Spleen (tissue), 11 donors: ENCODE results near the gene KCNJ8. TPM values are rescaled to one million over a fixed set of nuclear protein-coding genes. Genes with fewer than 3 reads are reported as not detected.

ENCODE experiments used
- DNase-seq: peaks from one replicate; pipeline ENCODE4 v3.0.0-alpha.2; 2020
- H3K27ac ChIP-seq, 8 donors: fragments of 200-600 bp; sonication (generic) in 7 of 8; 1 replicate in 4 of 8; 2 replicates in 4 of 8; pipeline versions ENCODE4 v1.5.0 to v1.8.0; 2016 to 2021; ENCODE audit warnings: inconsistent platforms in 4 of 8, mild to moderate bottlenecking in 4 of 8, moderate library complexity in 1 of 8
- H3K27me3 ChIP-seq, 7 donors: fragments of 200-600 bp; sonication (generic) in 6 of 7; replicated peaks in 1 of 7; 1 replicate in 4 of 7; 2 replicates in 3 of 7; pipeline versions ENCODE4 v1.5.0 to v1.8.0; 2016 to 2021; ENCODE audit warnings: inconsistent platforms in 3 of 7, mild to moderate bottlenecking in 1 of 7
- H3K36me3 ChIP-seq, 6 donors: fragments of 200-600 bp; sonication (generic) in 5 of 6; 1 replicate in 4 of 6; 2 replicates in 2 of 6; pipeline versions ENCODE4 v1.5.0 to v1.8.0; 2016 to 2021; ENCODE audit warnings: inconsistent platforms in 2 of 6
- H3K4me1 ChIP-seq, 6 donors: fragments of 200-600 bp; sonication (generic) in 5 of 6; 1 replicate in 3 of 6; 2 replicates in 3 of 6; pipeline versions ENCODE4 v1.5.0 to v1.8.0; 2016 to 2021; ENCODE audit warnings: inconsistent platforms in 3 of 6
- H3K4me3 ChIP-seq, 8 donors: fragments of 200-600 bp; sonication (generic) in 7 of 8; 1 replicate in 4 of 8; 2 replicates in 4 of 8; pipeline versions ENCODE4 v1.5.0 to v1.8.0; 2016 to 2021; ENCODE audit warnings: inconsistent platforms in 4 of 8, mild to moderate bottlenecking in 4 of 8, moderate library complexity in 2 of 8
- H3K9me3 ChIP-seq, 8 donors: fragments of 200-600 bp; sonication (generic) in 7 of 8; 1 replicate in 4 of 8; 2 replicates in 4 of 8; pipeline versions ENCODE4 v1.5.0 to v1.8.0; 2016 to 2021; ENCODE audit warnings: inconsistent platforms in 4 of 8
- CTCF ChIP-seq, 11 experiments: fragments of 200-600 bp in 7 of 11; fragments of 450-650 bp in 4 of 11; sonication (generic) in 4 of 11; IDR thresholded peaks in 8 of 11; conservative IDR thresholded peaks in 3 of 11; 1 replicate in 7 of 11; 2 replicates in 4 of 11; pipeline versions ENCODE4 v1.4.0 to v1.8.0; 2016 to 2021; ENCODE audit warnings: antibody characterized with exemption in 11 of 11, inconsistent platforms in 4 of 11, mild to moderate bottlenecking in 1 of 11
- POLR2A ChIP-seq, 3 donors: fragments of 450-650 bp; IDR thresholded peaks; one replicate each; pipeline ENCODE4 v1.5.1; 2017; ENCODE audit warnings: antibody characterized with exemption in 3 of 3, mild to moderate bottlenecking in 1 of 3
- POLR2AphosphoS5 ChIP-seq, 3 donors: sonication (generic); formaldehyde crosslinking; IDR thresholded peaks; one replicate each; pipeline ENCODE4 v1.5.1; 2017; ENCODE audit warnings: antibody characterized with exemption in 3 of 3
- WGBS, 5 donors: extraction: QIAGEN DNeasy Blood & Tissue Kit in 3 of 5; methylation state at CpG; one replicate each; pipeline versions ENCODE4 v1.1.5 to v1.1.7; 2013 to 2018; 5-methylcytosine and 5-hydroxymethylcytosine counted together
- intact Hi-C: fragments of 100-400 bp; cut with DNase I; formaldehyde crosslinking; loops from one replicate; pipeline ENCODE4 v1.15.0; 2023; ENCODE audit warnings: low total_unique reads
- polyA plus RNA-seq, 3 donors: library from polyadenylated mRNA; stranded (reverse); fragments of 200-250 nt; gene quantifications; one replicate each; pipeline ENCODE4 v1.2.1, GENCODE V29; 2013
- total RNA-seq, 7 donors: library from RNA; depleted of rRNA in 3 of 7; stranded (reverse); fragments of >200 nt in 3 of 7; fragmentation: NEBNext Ultra II Directional in 4 of 7; extraction: Animal tissue kit (Norgen Biotek cat#: 25700) in 4 of 7; gene quantifications; one replicate each; pipeline versions ENCODE4 v1.1.0 to v1.2.1, GENCODE V29; 2016 to 2021
- donor health status: healthy with polysubstance abuse.
- donor health status: DM: no; HTN: no; CAD: no; lungs with moderate emphysema.
- donor health status: DM: no; HTN: no; CAD: no.
- donor health status: Bipolar disorder and iron deficiency.
- donor health status: healthy.
- donor health status: DM: no; HTN: no; CAD: no.
- donor health status: DM: yes; HTN: yes; CAD: no.

Gene KCNJ8
- total and polyA plus RNA-seq, 10 donors, result 1.6 to 19.3 (median 6.8) TPM

- TF ChIP-seq CTCF (IDR thresholded peaks at IDR 0.05 in 8 of 11, conservative IDR thresholded peaks at IDR 0.05 in 3 of 11), result no peak
- TF ChIP-seq POLR2A (IDR thresholded peaks at IDR 0.05), result no peak
- TF ChIP-seq POLR2AphosphoS5 (IDR thresholded peaks at IDR 0.05), result no peak
- intact Hi-C loops, result no loop called here
- peak overlapping the region in 3 of 8 donors; percentile 3 to 78 (median 25) for H3K27ac ChIP-seq
- WGBS, 5 donors, result 47 to 83% (median 62%) methylated on average over 1 of the region's 1 CpG
- H3K36me3 ChIP-seq, result no peaks in the 10 kb centered on the region
- peaks cover 0 to 22% (median 9%) of the 10 kb centered on the region in 6 donors for H3K4me1 ChIP-seq
- H3K4me3 ChIP-seq, result no peak overlapping the region
- peaks cover 0 to 45% (median 30%) of the 10 kb centered on the region in 7 donors for H3K27me3 ChIP-seq
- no peak for DNase-seq
- H3K9me3 ChIP-seq, result no peaks in the 10 kb centered on the region
Observed at GRCh38 chr12:21771311-21771710, 3.2 kb downstream of the KCNJ8 start.

- Histone ChIP-seq H3K4me3 (no peak overlapping the region), H3K9me3 (no peaks in the 10 kb centered on the region), H3K27ac (peak overlapping the region in 1 of 8 donors; percentile 18), H3K36me3 (peaks cover 0 to 6% (median 0%) of the 10 kb centered on the region in 6 donors), H3K27me3 (peaks cover 0 to 25% (median 17%) of the 10 kb centered on the region in 7 donors), H3K4me1 (peaks cover 0 to 9% (median 4%) of the 10 kb centered on the region in 6 donors)
- 58 to 71% (median 65%) methylated on average over 2 of the region's 2 CpGs for WGBS, 5 donors
- TF ChIP-seq POLR2AphosphoS5 (IDR thresholded peaks at IDR 0.05), result no peak
- TF ChIP-seq CTCF (IDR thresholded peaks at IDR 0.05 in 8 of 11, conservative IDR thresholded peaks at IDR 0.05 in 3 of 11), result no peak
- no peak for TF ChIP-seq POLR2A (IDR thresholded peaks at IDR 0.05)
- no peak for DNase-seq
- intact Hi-C loops, result no loop called here
Observed at GRCh38 chr12:21769307-21769706, 5.2 kb downstream of the KCNJ8 start.

- intact Hi-C loops, result no loop called here
- DNase-seq, result no peak
- WGBS, 5 donors, result 83 to 90% (median 86%) methylated on average over 2 of the region's 2 CpGs
- no peak overlapping the region for H3K4me3 ChIP-seq
- no peaks in the 10 kb centered on the region for H3K4me1 ChIP-seq
- no peak for TF ChIP-seq POLR2A (IDR thresholded peaks at IDR 0.05)
- no peaks in the 10 kb centered on the region for H3K9me3 ChIP-seq
- H3K27me3 ChIP-seq, result no peaks in the 10 kb centered on the region
- H3K27ac ChIP-seq, result no peak overlapping the region
- peaks cover 0 to 6% (median 0%) of the 10 kb centered on the region in 6 donors for H3K36me3 ChIP-seq
Observed at GRCh38 chr12:21766403-21766802, 8.1 kb downstream of the KCNJ8 start.

GRCh38 chr12:21764950-21765349, 9.6 kb downstream of the KCNJ8 start:
- Histone ChIP-seq H3K27ac (no peak overlapping the region), H3K4me1 (no peaks in the 10 kb centered on the region), H3K27me3 (no peaks in the 10 kb centered on the region), H3K4me3 (no peak overlapping the region), H3K36me3 (peaks cover 0 to 6% (median 0%) of the 10 kb centered on the region in 6 donors), H3K9me3 (no peaks in the 10 kb centered on the region)
- no peak for DNase-seq
- WGBS, 5 donors, result 88 to 97% (median 95%) methylated on average over 4 of the region's 4 CpGs
- intact Hi-C loops, result no loop called here
- TF ChIP-seq POLR2AphosphoS5 (IDR thresholded peaks at IDR 0.05) (no peak), POLR2A (IDR thresholded peaks at IDR 0.05) (no peak), CTCF (IDR thresholded peaks at IDR 0.05 in 8 of 11, conservative IDR thresholded peaks at IDR 0.05 in 3 of 11) (no peak)

GRCh38 chr12:21764065-21764464, 10.4 kb downstream of the KCNJ8 start:
- no peaks in the 10 kb centered on the region for H3K27me3 ChIP-seq

More at GRCh38 chr12:21764065-21764464, 10.4 kb downstream of the KCNJ8 start:
- no peak for TF ChIP-seq POLR2AphosphoS5 (IDR thresholded peaks at IDR 0.05)
- TF ChIP-seq POLR2A (IDR thresholded peaks at IDR 0.05), result no peak
- no peak for TF ChIP-seq CTCF (IDR thresholded peaks at IDR 0.05 in 8 of 11, conservative IDR thresholded peaks at IDR 0.05 in 3 of 11)
- Histone ChIP-seq H3K9me3 (no peaks in the 10 kb centered on the region), H3K27ac (no peak overlapping the region), H3K36me3 (peaks cover 0 to 6% (median 0%) of the 10 kb centered on the region in 6 donors), H3K4me3 (no peak overlapping the region), H3K4me1 (no peaks in the 10 kb centered on the region)
- no peak for DNase-seq
- WGBS, 5 donors, result 70 to 86% (median 78%) methylated on average over 2 of the region's 2 CpGs
- intact Hi-C loops, result no loop called here
